Measurements from ENCODE around the gene FAM167B. TPM values are rescaled to one million over a fixed set of nuclear protein-coding genes. Genes with fewer than 3 reads are reported as not detected.
A peak's percentile ranks its signal among the peaks of the same experiment; 100 is the strongest.

Gene FAM167B
- total RNA-seq, 2 experiments from 2014 or later: 1.6 to 1.8 TPM

DNA sequence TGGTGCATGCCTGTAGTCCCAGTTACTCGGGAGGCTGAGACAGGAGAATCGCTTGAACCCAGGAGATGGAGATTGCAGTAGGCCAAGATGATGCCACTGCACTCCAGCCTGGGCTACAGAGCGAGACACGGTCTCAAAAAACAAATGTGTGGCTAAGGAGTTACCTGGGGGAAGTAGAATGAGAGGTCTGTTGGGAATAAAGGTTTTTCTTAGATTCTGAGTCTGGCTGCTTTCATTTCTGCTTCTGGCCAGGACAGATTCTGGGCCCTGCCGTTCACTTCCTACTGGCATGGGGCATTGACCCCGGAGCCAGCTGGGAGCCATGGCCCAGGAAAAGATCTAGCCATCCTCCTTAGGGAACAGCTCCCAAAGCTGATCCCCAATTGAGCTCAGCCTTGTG lies 38.6 kb upstream of the FAM167B start:
- Histone ChIP-seq H3K9me2 (ENCODE audit: insufficient read depth, low read length) (no peaks in the 10 kb centered on the region), H2AFZ (ENCODE audit: low read length) (no peak overlapping the region), H4K20me1 (ENCODE audit: insufficient read depth, low read length) (no peaks in the 10 kb centered on the region), H3K79me2 (ENCODE audit: insufficient read depth, low read depth, low read length) (no peaks in the 10 kb centered on the region), H3K4me2 (ENCODE audit: low read length) (peak overlapping the region; percentile 32; the same call in 1 of the 2 replicates), H3K4me3 (ENCODE audit: low read depth, low read length, poor library complexity, severe bottlenecking) (no peak overlapping the region), H3K27ac (ENCODE audit: low read depth, low read length, poor library complexity, severe bottlenecking) (no peak overlapping the region), H3K4me1 (ENCODE audit: insufficient read depth, low read length, poor library complexity, severe bottlenecking) (peaks cover 24% of the 10 kb centered on the region), H3K9me3 (ENCODE audit: low read length) (no peaks in the 10 kb centered on the region), H3K36me3 (ENCODE audit: insufficient read depth, low read length) (peaks cover 16% of the 10 kb centered on the region)
- no peak for DNase-seq (ENCODE audit: low spot score)
- intact Hi-C loops (cut with micrococcal nuclease; ENCODE audit: unreplicated experiment): no loop called here
- ChIA-PET CTCF (ENCODE audit: unreplicated experiment) (no interaction called here), POLR2A (no interaction called here)
- TF ChIP-seq, protein P1, sequence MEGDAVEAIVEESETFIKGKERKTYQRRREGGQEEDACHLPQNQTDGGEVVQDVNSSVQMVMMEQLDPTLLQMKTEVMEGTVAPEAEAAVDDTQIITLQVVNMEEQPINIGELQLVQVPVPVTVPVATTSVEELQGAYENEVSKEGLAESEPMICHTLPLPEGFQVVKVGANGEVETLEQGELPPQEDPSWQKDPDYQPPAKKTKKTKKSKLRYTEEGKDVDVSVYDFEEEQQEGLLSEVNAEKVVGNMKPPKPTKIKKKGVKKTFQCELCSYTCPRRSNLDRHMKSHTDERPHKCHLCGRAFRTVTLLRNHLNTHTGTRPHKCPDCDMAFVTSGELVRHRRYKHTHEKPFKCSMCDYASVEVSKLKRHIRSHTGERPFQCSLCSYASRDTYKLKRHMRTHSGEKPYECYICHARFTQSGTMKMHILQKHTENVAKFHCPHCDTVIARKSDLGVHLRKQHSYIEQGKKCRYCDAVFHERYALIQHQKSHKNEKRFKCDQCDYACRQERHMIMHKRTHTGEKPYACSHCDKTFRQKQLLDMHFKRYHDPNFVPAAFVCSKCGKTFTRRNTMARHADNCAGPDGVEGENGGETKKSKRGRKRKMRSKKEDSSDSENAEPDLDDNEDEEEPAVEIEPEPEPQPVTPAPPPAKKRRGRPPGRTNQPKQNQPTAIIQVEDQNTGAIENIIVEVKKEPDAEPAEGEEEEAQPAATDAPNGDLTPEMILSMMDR (conservative IDR thresholded peaks at IDR 0.05; ENCODE audit: low read length): no peak
- no peak for TF ChIP-seq EZH2phosphoT487 (IDR thresholded peaks at IDR 0.05; ENCODE audit: borderline replicate concordance, low read depth, low read length)
- TSS peak; percentile 13 for BruUV-seq (replicated peaks)

DNA sequence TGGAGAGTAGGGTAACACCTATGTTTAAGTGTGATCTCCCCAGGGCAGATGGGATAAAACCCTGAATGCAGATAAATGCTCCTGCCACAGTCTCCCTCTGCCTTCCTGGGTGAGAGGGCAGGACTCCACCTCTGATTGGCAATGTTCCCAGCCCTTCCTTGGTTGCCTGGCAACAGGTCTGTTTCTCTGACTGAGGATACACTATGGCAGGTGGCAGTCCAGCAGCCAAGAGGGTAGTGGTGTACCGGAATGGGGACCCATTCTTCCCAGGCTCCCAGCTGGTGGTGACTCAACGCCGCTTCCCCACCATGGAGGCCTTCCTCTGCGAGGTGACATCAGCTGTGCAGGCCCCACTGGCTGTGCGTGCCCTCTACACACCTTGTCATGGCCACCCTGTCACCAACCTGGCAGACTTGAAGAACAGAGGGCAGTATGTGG lies 38.1 kb upstream of the FAM167B start, which contains the start of gene DCDC2B:
TSS of gene DCDC2B (plus strand) at position 199 of the 438 bp plus-strand sequence. CDS start at position 204, 5 bp downstream.
- no peak within 1 kb of the TSS for H2AFZ ChIP-seq (ENCODE audit: low read length)
- peak within 1 kb of the TSS; percentile 32 for H3K4me2 ChIP-seq (ENCODE audit: low read length)
- CTCF ChIA-PET (ENCODE audit: unreplicated experiment): interaction anchor here (0.6 kb wide), 1 partner anchor 42 kb away, joined by 3 read pairs; the partner anchor contains the start of gene LCK

More for the DNA sequence above, 38.1 kb upstream of the FAM167B start, which contains the start of gene DCDC2B:
- TF ChIP-seq, protein P1 (conservative IDR thresholded peaks at IDR 0.05; ENCODE audit: low read length): no peak
- no peak for TF ChIP-seq EZH2phosphoT487 (IDR thresholded peaks at IDR 0.05; ENCODE audit: borderline replicate concordance, low read depth, low read length)
- POLR2A ChIA-PET: no interaction called here
- H3K27ac ChIP-seq (ENCODE audit: low read depth, low read length, poor library complexity, severe bottlenecking): no peak within 1 kb of the TSS
- BruUV-seq (replicated peaks): no TSS peak
- no peak within 1 kb of the TSS for H3K4me3 ChIP-seq (ENCODE audit: low read depth, low read length, poor library complexity, severe bottlenecking)
- H3K9me3 ChIP-seq (ENCODE audit: low read length): no peaks in the 10 kb centered on the region
- H4K20me1 ChIP-seq (ENCODE audit: insufficient read depth, low read length): no peaks in the 10 kb centered on the region
- H3K9me2 ChIP-seq (ENCODE audit: insufficient read depth, low read length): no peaks in the 10 kb centered on the region
- DNase-seq (ENCODE audit: low spot score): no peak
- peaks cover 24% of the 10 kb centered on the region for H3K4me1 ChIP-seq (ENCODE audit: insufficient read depth, low read length, poor library complexity, severe bottlenecking)
- H3K79me2 ChIP-seq (ENCODE audit: insufficient read depth, low read depth, low read length): no peaks in the 10 kb centered on the region
- intact Hi-C loops (cut with micrococcal nuclease; ENCODE audit: unreplicated experiment): no loop called here
- H3K36me3 ChIP-seq (ENCODE audit: insufficient read depth, low read length): peaks cover 16% of the 10 kb centered on the region
